Common myeloid progenitor, CD34-positive (primary cell): ENCODE results near the gene PDZK1.

ENCODE experiments used
- CTCF ChIA-PET: fragments of 350-600 bp; sonication (Branson Sonifier 250); formaldehyde crosslinking; loops from one replicate; lab custom pipeline; 2021; ENCODE audit warnings: antibody characterized with exemption; lab: Charles Lee
- POLR2A ChIA-PET: fragments of 350-600 bp; sonication (Branson Sonifier 250); formaldehyde crosslinking; loops from one replicate; lab custom pipeline; 2021; ENCODE audit warnings: antibody characterized with exemption; lab: Charles Lee
- DNase-seq, 3 donors: peaks; one replicate each; pipeline versions ENCODE4 v3.0.0 to v3.0.0-alpha.2; 2013
- H3K27ac ChIP-seq, 2 experiments: 1 replicate in 1 of 2; 2 replicates in 1 of 2; pipeline ENCODE4 v1.7.0; 2013; ENCODE audit warnings: inconsistent platforms in 2 of 2, low read length in 2 of 2, mild to moderate bottlenecking in 2 of 2, low read depth in 1 of 2, moderate library complexity in 1 of 2; ENCODE audit not compliant: severe bottlenecking in 2 of 2, insufficient read depth in 1 of 2, poor library complexity in 1 of 2
- H3K27me3 ChIP-seq, 5 experiments: replicated peaks in 2 of 5; 1 replicate in 3 of 5; 2 replicates in 2 of 5; pipeline versions ENCODE4 v1.6.1 to v1.7.0; 2013; ENCODE audit warnings: low read length in 4 of 5, mild to moderate bottlenecking in 2 of 5, moderate library complexity in 2 of 5, inconsistent platforms in 1 of 5; ENCODE audit not compliant: insufficient read depth in 5 of 5, control insufficient read depth in 4 of 5
- H3K36me3 ChIP-seq, 4 experiments: 1 replicate in 2 of 4; 2 replicates in 2 of 4; pipeline versions ENCODE4 v1.6.1 to v1.7.0; 2013; ENCODE audit warnings: low read length in 3 of 4, control low read depth in 1 of 4, mild to moderate bottlenecking in 1 of 4; ENCODE audit not compliant: control insufficient read depth in 4 of 4, insufficient read depth in 4 of 4
- H3K4me1 ChIP-seq, 4 experiments: 1 replicate in 3 of 4; 2 replicates in 1 of 4; pipeline versions ENCODE4 v1.6.1 to v1.7.1; 2013; ENCODE audit warnings: low read length in 3 of 4, mild to moderate bottlenecking in 3 of 4, control low read depth in 1 of 4, inconsistent platforms in 1 of 4, moderate library complexity in 1 of 4; ENCODE audit not compliant: control insufficient read depth in 4 of 4, insufficient read depth in 4 of 4; ENCODE audit errors: control extremely low read depth in 1 of 4
- H3K4me3 ChIP-seq, 7 experiments: 1 replicate in 4 of 7; 2 replicates in 3 of 7; pipeline versions ENCODE4 v1.5.1 to v1.7.0; 2013; ENCODE audit warnings: mild to moderate bottlenecking in 7 of 7, low read length in 6 of 7, moderate library complexity in 6 of 7, inconsistent platforms in 2 of 7, low read depth in 2 of 7, control low read depth in 1 of 7; ENCODE audit not compliant: insufficient read depth in 4 of 7, control insufficient read depth in 1 of 7; ENCODE audit errors: extremely low read depth in 1 of 7
- H3K9me3 ChIP-seq, 5 experiments: 1 replicate in 4 of 5; 2 replicates in 1 of 5; pipeline versions ENCODE4 v1.6.1 to v1.7.1; 2013; ENCODE audit warnings: low read length in 4 of 5, mild to moderate bottlenecking in 2 of 5, inconsistent platforms in 1 of 5, low read depth in 1 of 5, moderate library complexity in 1 of 5; ENCODE audit not compliant: control insufficient read depth in 4 of 5, insufficient read depth in 2 of 5; ENCODE audit errors: control extremely low read depth in 1 of 5
- WGBS: methylation state at CpG from one replicate; pipeline ENCODE4 v1.1.5; 2013; ENCODE audit not compliant: insufficient coverage; 5-methylcytosine and 5-hydroxymethylcytosine counted together

The PDZK1 gene

GRCh38 chr1:145710291-145711027 is 3.3 kb upstream of the PDZK1 start:
- Histone ChIP-seq H3K36me3 (no peaks in the 10 kb centered on the region), H3K27ac (no peak overlapping the region), H3K4me3 (no peak overlapping the region), H3K9me3 (no peaks in the 10 kb centered on the region), H3K27me3 (no peaks in the 10 kb centered on the region), H3K4me1 (no peaks in the 10 kb centered on the region)
- 100% methylated on average over 2 of the region's 4 CpGs for WGBS
- no peak for DNase-seq
- CTCF ChIA-PET, result interaction anchor here (1.8 kb wide), 1 partner anchor 10 kb away, joined by 7 read pairs; no protein-coding TSS in a partner anchor
- POLR2A ChIA-PET, result no interaction called here

GRCh38 chr1:145708063-145708462 is 895 bp upstream of the PDZK1 start:
- DNase-seq, result no peak
- CTCF ChIA-PET, result no interaction called here
- Histone ChIP-seq H3K4me3 (no peak overlapping the region), H3K9me3 (no peaks in the 10 kb centered on the region), H3K27me3 (no peaks in the 10 kb centered on the region), H3K36me3 (no peaks in the 10 kb centered on the region), H3K4me1 (no peaks in the 10 kb centered on the region), H3K27ac (no peak overlapping the region)
- WGBS, result 87% methylated on average over 6 of the region's 7 CpGs
- POLR2A ChIA-PET, result no interaction called here

GRCh38 chr1:145706086-145706664 is 993 bp downstream of the PDZK1 start:
- DNase-seq, result no peak
- no peaks in the 10 kb centered on the region for H3K36me3 ChIP-seq
- ChIA-PET POLR2A (no interaction called here), CTCF (interaction anchor here (1.3 kb wide), 1 partner anchor 14 kb away, joined by 4 read pairs; no protein-coding TSS in a partner anchor)
- peaks cover 0 to 1% (median 0%) of the 10 kb centered on the region in 5 experiments for H3K27me3 ChIP-seq
- H3K27ac ChIP-seq, result no peak overlapping the region
- 100% methylated on average over 2 of the region's 2 CpGs for WGBS
- H3K4me3 ChIP-seq, result no peak overlapping the region
- no peaks in the 10 kb centered on the region for H3K4me1 ChIP-seq
- H3K9me3 ChIP-seq, result no peaks in the 10 kb centered on the region

GRCh38 chr1:145705622-145706021 is 1.5 kb downstream of the PDZK1 start:
- no peak overlapping the region for H3K4me3 ChIP-seq
- CTCF ChIA-PET, result interaction anchor here (1.3 kb wide), 1 partner anchor 15 kb away, joined by 4 read pairs; no protein-coding TSS in a partner anchor
- peaks cover 0 to 1% (median 0%) of the 10 kb centered on the region in 5 experiments for H3K27me3 ChIP-seq
- POLR2A ChIA-PET, result no interaction called here
- H3K36me3 ChIP-seq, result no peaks in the 10 kb centered on the region
- no peak for DNase-seq
- WGBS, result 100% methylated on average over 2 of the region's 7 CpGs
- H3K4me1 ChIP-seq, result no peaks in the 10 kb centered on the region
- H3K9me3 ChIP-seq, result no peaks in the 10 kb centered on the region
- no peak overlapping the region for H3K27ac ChIP-seq

- POLR2A ChIA-PET, result no interaction called here
- CTCF ChIA-PET, result interaction anchor here (1.0 to 1.4 kb wide), 2 partner anchors 16 to 18 kb away, joined by 3 to 4 read pairs; no protein-coding TSS in a partner anchor
- WGBS, result 86% methylated on average over 6 of the region's 7 CpGs
- Histone ChIP-seq H3K9me3 (no peaks in the 10 kb centered on the region), H3K27me3 (peaks cover 0 to 1% (median 0%) of the 10 kb centered on the region in 5 experiments), H3K4me3 (no peak overlapping the region), H3K27ac (no peak overlapping the region), H3K36me3 (no peaks in the 10 kb centered on the region), H3K4me1 (no peaks in the 10 kb centered on the region)
- no peak for DNase-seq
Observed at GRCh38 chr1:145702826-145703225, 4.3 kb downstream of the PDZK1 start.

- peaks cover 0 to 1% (median 0%) of the 10 kb centered on the region in 5 experiments for H3K27me3 ChIP-seq
- no peak for DNase-seq
- no peaks in the 10 kb centered on the region for H3K36me3 ChIP-seq
- H3K9me3 ChIP-seq, result no peaks in the 10 kb centered on the region
- no peak overlapping the region for H3K4me3 ChIP-seq
- CTCF ChIA-PET, result interaction anchor here (1.0 kb wide), 1 partner anchor 18 kb away, joined by 4 read pairs; no protein-coding TSS in a partner anchor
- POLR2A ChIA-PET, result no interaction called here
- H3K4me1 ChIP-seq, result no peaks in the 10 kb centered on the region
- no peak overlapping the region for H3K27ac ChIP-seq
- WGBS, result 100% methylated on average over 1 of the region's 2 CpGs
Observed at GRCh38 chr1:145702052-145702451, 5.1 kb downstream of the PDZK1 start.

- POLR2A ChIA-PET, result no interaction called here
- Histone ChIP-seq H3K36me3 (no peaks in the 10 kb centered on the region), H3K9me3 (no peaks in the 10 kb centered on the region), H3K4me1 (peaks cover 0 to 4% (median 0%) of the 10 kb centered on the region in 4 experiments), H3K27me3 (peaks cover 0 to 1% (median 0%) of the 10 kb centered on the region in 5 experiments), H3K27ac (no peak overlapping the region), H3K4me3 (no peak overlapping the region)
- CTCF ChIA-PET, result no interaction called here
- DNase-seq, result no peak
- WGBS, result no CpG with 5 or more reads among the region's 2 CpGs
Observed at GRCh38 chr1:145701306-145701862, 5.8 kb downstream of the PDZK1 start.
